Breast epithelium (tissue), 4 donors: ENCODE measurements around the gene IRAK2. TPM values are rescaled to one million over a fixed set of nuclear protein-coding genes. Genes with fewer than 3 reads are reported as not detected.

Experiments used
- DNase-seq, 2 donors: peaks; one replicate each; pipeline ENCODE4 v3.0.0-alpha.2; 2019; ENCODE audit warnings: low spot score in 2 of 2
- H3K27ac ChIP-seq, 2 donors: fragments of 200-600 bp; sonication (generic) in 1 of 2; one replicate each; pipeline ENCODE4 v1.5.1; 2016 to 2019; ENCODE audit warnings: mild to moderate bottlenecking in 1 of 2
- H3K27me3 ChIP-seq, 2 donors: fragments of 200-600 bp; sonication (generic) in 1 of 2; one replicate each; pipeline versions ENCODE4 v1.5.1 to v1.6.0; 2017 to 2019; ENCODE audit warnings: control low read depth in 1 of 2, mild to moderate bottlenecking in 1 of 2
- H3K36me3 ChIP-seq: fragments of 200-600 bp; one replicate; pipeline ENCODE4 v1.5.1; 2019
- H3K4me1 ChIP-seq, 2 donors: fragments of 200-600 bp; sonication (generic); one replicate each; pipeline ENCODE4 v1.5.1; 2016 to 2019; ENCODE audit warnings: control low read depth in 1 of 2
- H3K4me3 ChIP-seq, 3 donors: fragments of 200-600 bp; sonication (generic); 1 replicate in 2 of 3; 2 replicates in 1 of 3; pipeline ENCODE4 v1.5.1; 2016 to 2019; ENCODE audit warnings: mild to moderate bottlenecking in 3 of 3, moderate library complexity in 2 of 3
- H3K9me3 ChIP-seq, 2 donors: fragments of 200-600 bp; sonication (generic) in 1 of 2; one replicate each; pipeline ENCODE4 v1.5.1; 2016 to 2019; ENCODE audit warnings: control low read depth in 1 of 2
- CTCF ChIP-seq, 3 donors: fragments of 450-650 bp; IDR thresholded peaks; one replicate each; pipeline ENCODE4 v1.5.1; 2016 to 2017; ENCODE audit warnings: antibody characterized with exemption in 3 of 3, mild to moderate bottlenecking in 3 of 3, moderate library complexity in 3 of 3
- POLR2A ChIP-seq: fragments of 450-650 bp; IDR thresholded peaks from one replicate; pipeline ENCODE4 v1.6.1; 2016; ENCODE audit warnings: antibody characterized with exemption, mild to moderate bottlenecking, moderate library complexity
- POLR2AphosphoS5 ChIP-seq, 3 donors: sonication (generic); formaldehyde crosslinking; IDR thresholded peaks; one replicate each; pipeline ENCODE4 v1.6.1; 2017; ENCODE audit warnings: antibody characterized with exemption in 3 of 3
- intact Hi-C: fragments of 100-400 bp; cut with DNase I; formaldehyde crosslinking; loops from one replicate; pipeline ENCODE4 v1.15.1; 2023; ENCODE audit warnings: low total_unique reads
- total RNA-seq, 3 donors: library from RNA; depleted of rRNA; stranded (reverse); fragments of >200 nt; gene quantifications; one replicate each; pipeline ENCODE4 v1.1.0, GENCODE V29; 2016

IRAK2 gene
- total RNA-seq, 3 donors from 2014 or later, result 3.4 to 7.2 (median 5.1) TPM

GRCh38 chr3:10242182-10243065 lies 77.7 kb downstream of the IRAK2 start:
- intact Hi-C loops, result no loop called here
- Histone ChIP-seq H3K27ac (peak overlapping the region in 1 of 2 donors; percentile 40), H3K9me3 (no peaks in the 10 kb centered on the region), H3K27me3 (no peaks in the 10 kb centered on the region), H3K4me1 (no peaks in the 10 kb centered on the region), H3K4me3 (no peak overlapping the region), H3K36me3 (no peaks in the 10 kb centered on the region)
- no peak for TF ChIP-seq CTCF (IDR thresholded peaks at IDR 0.05)
- no peak for TF ChIP-seq POLR2AphosphoS5 (IDR thresholded peaks at IDR 0.05)
- no peak for TF ChIP-seq POLR2A
- DNase-seq, result no peak

GRCh38 chr3:10244009-10244408 lies 79.3 kb downstream of the IRAK2 start:
- Histone ChIP-seq H3K4me1 (no peaks in the 10 kb centered on the region), H3K27me3 (no peaks in the 10 kb centered on the region), H3K36me3 (no peaks in the 10 kb centered on the region), H3K4me3 (no peak overlapping the region), H3K27ac (no peak overlapping the region), H3K9me3 (no peaks in the 10 kb centered on the region)
- no peak for DNase-seq
- no peak for TF ChIP-seq CTCF (IDR thresholded peaks at IDR 0.05)
- no peak for TF ChIP-seq POLR2A
- no peak for TF ChIP-seq POLR2AphosphoS5 (IDR thresholded peaks at IDR 0.05)
- intact Hi-C loops, result no loop called here

- TF ChIP-seq POLR2AphosphoS5 (IDR thresholded peaks at IDR 0.05), result no peak
- no peak for TF ChIP-seq CTCF (IDR thresholded peaks at IDR 0.05)
- no peak for TF ChIP-seq POLR2A
Observed at GRCh38 chr3:10245081-10245712, 80.5 kb downstream of the IRAK2 start.

GRCh38 chr3:10247679-10248183 lies 83.0 kb downstream of the IRAK2 start:
- TF ChIP-seq POLR2A (no peak), CTCF (IDR thresholded peaks at IDR 0.05) (no peak), POLR2AphosphoS5 (IDR thresholded peaks at IDR 0.05) (no peak)
- peak overlapping the region; percentile 68 to 97 (median 85) for H3K4me3 ChIP-seq
- no peak for DNase-seq
- no peaks in the 10 kb centered on the region for H3K9me3 ChIP-seq
- no peaks in the 10 kb centered on the region for H3K36me3 ChIP-seq
- intact Hi-C loops, result no loop called here
- peaks cover 0 to 6% of the 10 kb centered on the region in 2 donors for H3K4me1 ChIP-seq
- H3K27ac ChIP-seq, result peak overlapping the region; percentile 82 to 92
- no peaks in the 10 kb centered on the region for H3K27me3 ChIP-seq

More at GRCh38 chr3:10245081-10245712, 80.5 kb downstream of the IRAK2 start:
- Histone ChIP-seq H3K36me3 (no peaks in the 10 kb centered on the region), H3K4me3 (no peak overlapping the region), H3K4me1 (peaks cover 0 to 6% of the 10 kb centered on the region in 2 donors), H3K9me3 (no peaks in the 10 kb centered on the region), H3K27me3 (no peaks in the 10 kb centered on the region), H3K27ac (no peak overlapping the region)
- intact Hi-C loops, result no loop called here
- no peak for DNase-seq
